Islet precursor cell (in vitro differentiated cells): ENCODE results near the gene ACVR1.
"Not testable (repeated sequence)": the region's sequence is repeated elsewhere in the genome, so short reads cannot be mapped to it uniquely, and the experiment has no call there.

Source experiments
- DNase-seq: peaks from one replicate; pipeline ENCODE4 v3.0.0-alpha.2; 2018

The ACVR1 gene

DNA sequence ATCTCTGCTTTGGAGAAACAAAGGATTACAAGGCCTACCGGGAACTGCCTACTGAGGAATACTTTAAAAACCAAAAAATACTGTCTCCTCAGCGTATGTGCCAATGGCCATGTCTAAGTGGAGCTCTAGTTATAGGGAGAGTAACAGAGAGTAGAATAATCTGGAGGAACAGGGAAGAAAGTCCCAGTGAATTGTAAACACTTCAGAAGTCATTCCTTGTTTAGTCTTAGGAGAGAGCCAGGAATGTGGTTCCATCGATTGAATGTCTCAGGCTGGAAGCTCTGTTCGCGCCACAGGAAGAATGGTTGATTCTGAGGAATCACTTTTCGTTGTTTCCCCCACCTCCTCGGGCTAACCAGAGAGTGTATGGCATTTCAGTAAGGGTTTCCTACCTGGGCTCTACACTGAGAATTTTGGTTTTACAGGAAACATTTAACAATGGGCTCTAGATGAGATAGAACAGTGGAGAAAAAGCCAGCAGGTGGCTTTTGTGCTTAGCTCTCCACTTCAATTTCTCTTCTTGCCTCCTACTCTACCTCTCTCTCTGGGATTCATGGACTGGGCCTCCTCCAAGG lies 88.7 kb downstream of the ACVR1 start:
- DNase-seq, result no peak

DNA sequence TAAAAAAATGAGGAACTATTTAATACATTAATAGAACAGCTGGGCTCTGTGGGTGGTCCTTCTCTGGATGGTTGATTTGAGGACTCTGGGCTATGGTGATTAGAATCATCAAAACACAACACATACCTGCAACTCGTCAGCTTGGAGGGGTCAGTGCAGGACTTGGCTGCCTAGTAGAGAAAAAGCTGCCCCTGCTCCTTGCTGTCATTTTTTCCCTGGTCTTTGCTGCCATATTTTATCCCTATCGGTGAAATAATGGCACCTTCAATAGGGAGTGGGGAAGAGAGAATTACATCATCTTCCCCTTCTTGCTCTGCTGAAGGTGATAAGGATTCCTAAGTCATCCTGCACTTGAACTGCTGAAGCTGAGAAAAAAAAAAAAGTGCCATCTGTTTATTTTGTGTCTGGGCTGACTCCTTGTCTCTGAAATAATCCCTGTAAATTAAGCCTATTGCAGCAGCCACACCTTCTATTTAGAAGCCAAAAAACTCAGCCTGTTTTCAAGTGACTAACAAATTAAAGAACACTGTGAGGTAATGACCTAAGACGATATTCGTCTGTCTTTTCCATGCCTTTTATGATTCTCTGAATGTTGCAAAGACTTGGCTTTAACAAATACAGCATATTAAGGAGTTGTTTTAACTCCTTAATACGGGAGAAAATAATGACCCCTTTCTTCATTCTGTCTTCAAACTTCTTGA lies 89.3 kb downstream of the ACVR1 start:
- DNase-seq, result no peak

DNA sequence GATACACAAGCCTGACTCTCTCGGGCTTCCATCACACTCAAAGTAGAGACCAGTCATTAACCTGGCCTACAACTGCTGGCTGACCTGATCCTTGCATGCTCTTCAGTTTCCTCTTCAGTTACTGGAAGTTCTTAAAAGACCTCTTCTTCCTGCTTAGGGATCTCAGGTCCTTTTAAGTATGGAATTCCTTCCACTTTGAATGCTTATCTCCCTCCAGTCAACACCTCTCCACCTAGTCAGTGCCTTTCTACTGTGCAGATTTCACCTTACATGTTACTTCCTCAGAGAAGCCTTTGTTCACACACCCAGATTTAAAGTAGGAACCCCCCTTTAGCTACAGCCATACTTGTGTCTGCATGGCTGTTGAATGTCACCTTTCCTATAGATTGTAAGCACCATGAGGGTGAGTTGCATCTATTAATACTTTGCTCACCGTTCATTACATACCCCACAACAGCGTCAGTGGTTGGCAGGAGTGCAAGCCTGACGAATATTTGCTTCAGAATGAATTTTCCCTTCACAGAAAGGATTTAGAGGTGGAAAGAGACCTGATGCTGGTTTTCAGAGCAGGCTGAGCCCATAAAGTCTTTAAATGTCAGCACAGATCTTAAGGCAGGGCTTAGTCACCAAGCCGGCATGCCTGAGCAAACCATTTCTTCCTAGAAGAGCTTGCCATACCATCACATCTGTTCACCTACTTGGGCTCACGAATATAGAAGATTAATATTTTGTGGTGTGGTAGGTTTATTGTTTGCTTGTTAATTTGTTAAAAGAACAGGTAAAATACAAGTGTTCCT lies 90.1 kb downstream of the ACVR1 start:
- DNase-seq, result peak; percentile 60

DNA sequence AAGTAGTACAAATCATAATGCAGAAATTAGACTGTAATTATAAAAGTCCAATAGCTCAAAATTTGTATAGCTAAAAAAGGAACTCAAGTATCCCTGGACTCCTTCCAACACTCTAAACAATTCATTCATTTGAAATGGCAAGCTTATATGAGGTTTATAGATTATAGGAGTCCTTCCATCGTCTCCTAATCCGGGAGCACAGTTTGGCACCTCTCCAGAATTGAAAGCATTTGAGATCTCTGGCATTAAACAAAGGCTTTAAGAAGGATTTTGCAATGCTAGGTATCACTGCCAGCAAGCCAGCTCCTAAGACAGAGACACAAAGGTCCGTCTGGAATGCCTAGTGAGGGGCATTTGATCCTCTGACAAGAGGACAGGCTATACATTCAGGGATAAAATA lies 90.9 kb downstream of the ACVR1 start:
- no peak for DNase-seq

DNA sequence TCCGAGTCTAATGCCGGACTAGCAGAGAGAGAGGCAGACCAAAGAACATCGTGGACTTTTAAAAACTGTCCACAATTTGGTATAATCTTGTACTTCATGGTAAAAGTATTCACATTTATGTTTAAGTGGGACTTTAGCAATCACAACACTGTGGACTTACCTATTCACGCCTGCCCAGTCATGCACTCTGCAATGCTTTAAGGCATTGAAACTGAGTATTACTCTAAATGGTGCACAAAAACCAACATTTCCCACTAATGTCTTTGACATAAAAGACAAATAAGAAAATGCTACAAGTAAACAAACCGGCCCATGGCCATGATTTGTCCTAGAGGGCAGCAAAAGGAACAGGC lies 91.3 kb downstream of the ACVR1 start:
- DNase-seq, result no peak

DNA sequence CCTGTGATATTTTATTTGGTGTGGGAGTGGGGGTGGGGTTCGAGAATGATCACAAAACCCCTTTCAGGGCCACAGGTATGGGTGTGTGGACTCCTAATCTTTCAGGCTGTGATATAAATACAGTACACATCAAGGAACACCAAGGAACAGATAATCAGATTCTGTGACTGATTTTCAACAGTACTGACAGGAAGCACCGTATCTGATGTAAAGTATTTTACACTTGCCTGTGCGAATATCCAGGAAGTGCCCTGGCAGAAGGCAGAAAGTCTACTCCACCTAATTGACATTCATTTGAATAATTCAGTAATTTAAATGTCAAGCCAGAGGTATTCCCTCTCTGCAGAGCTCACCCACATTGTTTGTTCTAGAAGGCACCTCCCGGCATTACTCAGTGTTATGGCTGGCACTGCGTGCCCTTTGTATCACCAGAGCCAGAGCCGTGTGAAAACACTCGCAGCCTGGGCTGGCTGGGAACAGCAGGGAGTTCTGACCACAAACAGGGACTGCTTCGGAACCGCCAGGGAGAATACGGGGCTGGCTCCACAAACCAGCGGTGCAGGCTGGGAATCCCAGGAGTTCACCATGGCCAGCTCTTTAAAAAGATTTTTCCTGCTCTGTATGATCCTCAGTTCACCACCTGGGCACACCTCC lies 91.8 kb downstream of the ACVR1 start:
- peak; percentile 79 for DNase-seq

DNA sequence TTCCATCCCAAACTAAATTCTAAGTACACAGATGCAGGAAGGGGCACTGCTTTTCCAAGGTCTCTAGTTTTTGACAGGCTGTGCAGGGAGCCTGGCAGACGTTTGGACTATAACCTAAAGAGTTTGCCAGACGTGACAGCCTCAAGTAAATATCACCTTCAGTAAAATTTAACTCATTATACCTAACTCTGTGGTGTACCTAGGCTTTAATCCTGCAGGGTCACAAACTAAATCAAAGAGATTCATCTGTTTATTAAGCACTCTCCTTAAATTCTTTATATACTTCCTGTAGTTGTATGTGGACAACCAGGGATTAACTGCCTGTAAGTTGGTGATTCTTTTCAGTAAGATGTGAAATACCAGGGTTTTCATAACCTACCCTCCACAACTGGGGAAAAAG lies 92.9 kb downstream of the ACVR1 start:
- no peak for DNase-seq

DNA sequence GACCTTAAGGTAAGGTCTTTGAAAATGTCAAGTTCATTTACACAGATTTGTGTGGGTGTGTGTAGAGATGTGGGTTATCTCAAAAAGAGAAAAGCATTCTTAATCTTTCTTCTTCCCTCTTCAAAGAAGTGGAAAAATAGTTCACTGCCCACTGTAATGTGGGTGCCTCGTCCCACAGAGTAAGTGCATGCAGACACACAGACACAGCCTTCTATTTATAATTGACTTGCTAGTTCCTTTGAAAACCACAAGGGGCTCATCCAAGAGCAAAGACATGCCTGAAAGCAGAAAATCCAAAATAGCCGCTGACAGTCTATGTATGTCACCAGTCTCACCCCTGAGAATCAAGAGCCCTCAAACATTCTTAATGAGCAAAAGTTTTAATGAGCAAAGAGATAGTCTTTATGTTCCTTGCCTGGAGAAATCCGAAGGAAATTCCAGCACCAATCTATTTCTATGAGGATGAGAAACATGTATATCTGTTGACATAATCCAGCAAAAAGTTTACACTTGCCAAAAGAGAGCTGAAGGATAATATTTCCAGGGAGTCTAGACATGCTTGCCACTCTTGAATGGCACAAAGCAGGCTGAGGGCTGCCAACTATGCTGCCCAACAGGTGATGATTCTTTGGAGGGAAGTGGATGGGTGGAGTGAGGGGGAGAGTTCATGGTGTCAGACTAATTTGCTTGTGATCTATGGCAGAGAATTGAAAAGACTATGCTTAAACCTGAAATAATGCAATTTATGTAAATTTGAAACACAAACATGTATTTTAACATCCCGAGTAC lies 93.9 kb downstream of the ACVR1 start:
- no peak for DNase-seq

DNA sequence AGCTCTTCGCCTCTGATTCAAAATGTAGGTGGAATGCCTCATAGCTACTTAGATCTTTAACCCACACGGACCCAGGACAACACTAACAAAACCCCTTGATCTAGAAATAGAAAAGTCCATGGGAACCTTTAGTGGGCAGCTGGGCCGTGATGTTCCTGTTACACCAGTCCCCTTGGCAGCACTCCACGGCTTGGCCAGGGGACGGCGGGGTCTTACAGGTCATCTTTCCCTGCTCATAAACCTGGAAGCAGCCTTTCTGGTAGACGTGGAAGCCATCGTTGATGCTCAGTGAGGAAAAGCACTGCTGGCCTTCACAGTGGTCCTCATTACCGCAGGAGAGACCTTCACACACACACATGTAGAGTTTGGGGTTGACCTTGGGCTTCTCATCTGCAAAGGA lies 95.9 kb downstream of the ACVR1 start:
- no peak for DNase-seq

DNA sequence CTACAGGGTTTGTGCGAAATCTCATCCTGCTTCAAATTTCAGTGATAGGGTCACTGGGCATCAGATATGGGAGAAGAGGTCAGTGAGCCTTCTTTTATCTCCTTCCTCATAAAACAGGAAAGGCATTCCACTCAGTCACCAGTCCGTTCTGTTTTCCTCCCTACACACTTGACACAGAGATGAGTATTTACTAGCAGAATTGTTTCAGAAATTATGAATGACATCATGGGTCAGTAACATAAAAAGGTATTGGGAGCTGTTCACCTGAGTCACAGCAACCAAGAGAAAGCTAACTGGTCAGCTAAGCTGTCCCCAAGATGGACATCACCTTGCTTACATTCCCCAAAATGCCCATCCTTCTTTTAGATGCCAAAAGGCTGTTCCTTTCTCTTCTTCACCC lies 96.3 kb downstream of the ACVR1 start:
- DNase-seq, result no peak

DNA sequence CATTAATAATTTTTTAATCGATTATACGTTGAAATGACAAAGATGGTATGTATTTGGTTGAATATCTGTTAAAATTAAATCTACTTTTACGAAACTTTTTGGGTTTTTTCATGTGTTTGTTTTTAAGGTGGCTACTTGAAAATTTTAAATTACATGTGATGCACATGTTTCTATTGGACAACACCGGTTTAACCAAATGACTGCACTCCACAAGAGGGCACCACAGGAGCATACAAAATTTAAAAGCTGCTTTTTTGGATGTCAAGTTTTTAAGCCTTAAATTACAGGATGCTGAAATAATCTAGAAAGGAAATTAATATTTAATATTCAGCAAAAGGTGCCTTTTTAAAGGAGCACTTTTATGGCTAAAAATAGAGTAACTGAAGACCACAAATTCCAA lies 98.7 kb downstream of the ACVR1 start:
- no peak for DNase-seq

DNA sequence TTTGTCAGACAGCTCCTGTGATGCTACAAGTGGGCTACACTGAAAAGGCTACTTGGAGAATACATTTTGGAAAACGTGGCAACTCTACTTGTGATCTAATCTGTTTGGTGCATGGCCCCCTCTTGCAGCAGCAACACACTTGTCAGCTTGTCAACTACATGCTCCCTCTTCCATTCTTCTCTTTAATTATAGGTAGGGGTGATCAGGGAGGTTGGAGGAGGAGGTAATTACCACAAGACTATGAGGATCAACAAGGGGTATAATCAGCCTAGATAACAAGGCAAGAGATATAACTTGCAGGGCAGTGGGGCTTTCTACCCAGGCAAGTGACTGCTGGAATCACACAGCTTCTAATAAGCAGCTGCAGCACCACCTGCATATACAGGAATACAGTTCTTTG lies 104.9 kb downstream of the ACVR1 start:
- no peak for DNase-seq

DNA sequence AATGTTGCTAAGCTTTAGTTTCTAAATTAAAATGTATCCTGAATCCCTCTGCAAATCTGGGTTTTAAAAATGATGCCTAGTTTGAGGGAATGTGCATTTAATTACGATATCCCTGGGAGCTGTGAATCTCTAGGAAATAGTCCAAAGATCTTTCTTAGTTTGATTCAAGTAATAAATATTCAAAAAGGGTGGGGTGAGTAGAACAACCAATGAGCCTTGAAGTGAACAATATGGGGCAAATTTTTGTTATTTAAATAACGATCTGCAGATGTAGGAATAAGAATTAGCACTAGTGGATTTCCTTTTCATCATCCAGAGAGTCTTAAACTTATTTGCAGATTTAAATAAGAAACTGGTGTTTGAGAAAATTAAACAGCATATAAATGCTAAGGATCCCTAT lies 106.3 kb downstream of the ACVR1 start:
- DNase-seq, result no peak

DNA sequence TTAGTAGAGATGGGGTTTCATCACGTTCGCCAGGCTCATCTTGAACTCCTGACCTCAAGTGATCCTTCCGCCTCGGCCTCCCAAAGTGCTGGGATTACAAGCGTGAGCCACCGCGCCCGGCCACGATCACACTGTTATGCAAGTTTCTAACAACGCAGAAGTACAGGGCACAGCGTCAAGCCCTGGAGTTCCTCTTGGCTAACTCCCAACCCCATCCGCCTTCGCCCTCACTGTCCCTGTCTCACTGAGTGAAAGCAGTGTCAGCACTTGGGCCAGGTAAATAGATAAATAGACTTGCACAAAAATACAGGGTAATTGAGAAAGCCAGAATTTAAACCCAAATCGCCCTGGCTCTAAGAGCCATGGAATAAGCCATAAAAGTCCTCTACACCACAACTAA lies 111.7 kb downstream of the ACVR1 start:
- no peak for DNase-seq

DNA sequence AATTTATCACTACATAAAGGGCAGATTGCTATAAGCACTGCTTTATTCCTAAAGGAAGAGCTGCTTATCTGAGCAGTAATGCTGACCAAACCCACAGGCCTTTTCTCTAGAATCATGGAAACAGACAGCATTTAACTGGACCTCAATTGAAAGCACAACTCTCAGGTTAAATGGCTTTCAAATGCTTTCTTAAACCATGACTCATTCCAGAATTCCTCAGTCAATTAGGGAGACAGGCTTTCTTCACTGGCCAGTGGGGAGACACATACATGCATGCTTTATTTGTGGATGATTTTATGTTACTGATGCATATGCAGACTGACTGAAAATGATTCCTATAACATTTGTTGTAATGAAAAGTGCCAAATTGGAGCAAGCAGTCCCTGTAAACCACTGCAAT lies 114.6 kb downstream of the ACVR1 start:
- no peak for DNase-seq

DNA sequence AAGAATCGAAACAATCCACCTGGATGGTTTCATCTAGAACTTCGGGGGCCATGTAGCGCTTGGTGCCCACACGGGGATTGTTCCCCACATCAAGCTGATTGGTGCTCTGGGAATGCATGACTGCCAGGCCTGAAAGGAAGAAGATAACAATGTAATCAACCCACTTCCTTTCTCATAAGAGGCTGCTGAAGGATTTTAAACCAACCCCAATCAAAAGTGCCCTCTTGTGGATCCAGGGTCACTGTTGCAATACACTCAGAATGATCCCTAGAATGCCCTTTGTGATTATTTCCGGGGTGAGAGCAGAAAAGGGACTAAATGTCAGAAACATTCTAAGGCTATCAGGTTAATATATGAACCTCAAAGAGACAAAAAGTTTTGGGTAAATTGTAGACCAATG lies 115.2 kb downstream of the ACVR1 start:
- DNase-seq, result no peak

DNA sequence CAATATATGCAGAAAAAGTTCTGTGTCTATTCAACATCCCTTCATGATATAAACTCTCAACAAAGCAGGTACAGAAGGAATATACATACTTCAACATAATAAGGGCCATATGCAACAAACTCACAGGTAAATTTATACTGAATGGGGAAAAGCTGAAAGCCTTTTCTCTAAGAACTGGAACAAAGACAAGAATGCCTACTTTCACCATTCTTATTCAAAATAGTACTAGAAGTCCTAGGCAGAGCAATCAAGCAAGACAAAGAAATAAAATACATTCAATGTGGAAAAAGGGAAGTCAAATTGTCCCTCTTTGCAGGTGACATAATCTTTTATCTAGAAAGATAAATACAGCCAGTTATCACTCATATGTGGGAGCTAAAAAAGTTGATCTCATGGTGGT lies 116.3 kb downstream of the ACVR1 start:
- DNase-seq, result no peak

DNA sequence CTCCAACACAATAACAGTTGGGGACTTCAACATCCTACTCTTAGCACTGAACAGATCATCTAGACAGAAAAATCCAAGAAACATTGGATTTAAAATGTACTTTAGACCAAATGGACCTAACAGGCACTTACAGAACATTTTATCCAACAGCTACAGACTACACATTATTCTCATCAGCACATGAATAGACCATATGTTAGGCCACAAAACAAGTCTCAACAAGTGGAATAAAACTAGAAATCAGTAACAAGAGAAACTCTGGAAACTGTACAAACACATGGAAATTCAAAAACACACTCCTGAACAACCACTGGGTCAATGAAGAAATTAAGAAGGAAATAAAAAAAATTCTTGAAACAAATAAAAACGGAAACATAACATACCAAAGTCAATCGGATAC lies 117.5 kb downstream of the ACVR1 start:
- DNase-seq, result no peak

DNA sequence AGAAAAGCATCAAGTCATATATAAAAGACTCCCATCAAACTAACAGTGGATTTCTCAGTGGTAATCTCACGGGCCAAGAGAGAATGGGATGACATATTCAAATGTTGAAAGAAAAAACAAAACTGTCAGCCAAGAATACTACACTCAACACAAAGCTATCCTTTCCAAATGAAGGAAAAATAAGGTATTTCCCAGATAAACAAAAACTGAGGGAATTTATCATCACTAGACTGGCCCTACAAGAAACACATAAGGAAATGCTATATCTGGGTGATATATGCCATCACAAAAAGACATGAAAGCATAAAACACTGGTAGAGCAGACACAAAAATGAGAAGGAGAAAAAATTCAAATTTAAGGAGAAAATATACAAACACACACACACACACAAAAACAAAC lies 118.6 kb downstream of the ACVR1 start:
- DNase-seq, result no peak

DNA sequence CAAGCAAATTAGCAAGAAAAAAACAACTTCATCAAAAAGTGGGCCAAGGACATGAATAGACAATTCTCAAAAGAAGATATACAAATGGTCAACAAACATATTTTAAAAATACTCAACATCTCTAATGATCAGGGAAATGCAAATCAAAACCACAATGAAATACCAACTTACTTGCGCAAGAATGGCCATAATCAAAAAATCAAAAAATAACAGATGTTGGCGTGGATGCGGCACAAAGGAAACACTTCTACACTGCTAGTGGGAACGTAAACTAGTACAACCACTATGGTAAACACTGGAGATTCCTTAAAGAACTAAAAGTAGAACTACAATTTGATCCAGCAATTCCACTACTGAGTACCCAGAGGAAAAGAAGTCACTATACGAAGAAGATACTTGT lies 119.7 kb downstream of the ACVR1 start:
- DNase-seq, result not testable (repeated sequence)

DNA sequence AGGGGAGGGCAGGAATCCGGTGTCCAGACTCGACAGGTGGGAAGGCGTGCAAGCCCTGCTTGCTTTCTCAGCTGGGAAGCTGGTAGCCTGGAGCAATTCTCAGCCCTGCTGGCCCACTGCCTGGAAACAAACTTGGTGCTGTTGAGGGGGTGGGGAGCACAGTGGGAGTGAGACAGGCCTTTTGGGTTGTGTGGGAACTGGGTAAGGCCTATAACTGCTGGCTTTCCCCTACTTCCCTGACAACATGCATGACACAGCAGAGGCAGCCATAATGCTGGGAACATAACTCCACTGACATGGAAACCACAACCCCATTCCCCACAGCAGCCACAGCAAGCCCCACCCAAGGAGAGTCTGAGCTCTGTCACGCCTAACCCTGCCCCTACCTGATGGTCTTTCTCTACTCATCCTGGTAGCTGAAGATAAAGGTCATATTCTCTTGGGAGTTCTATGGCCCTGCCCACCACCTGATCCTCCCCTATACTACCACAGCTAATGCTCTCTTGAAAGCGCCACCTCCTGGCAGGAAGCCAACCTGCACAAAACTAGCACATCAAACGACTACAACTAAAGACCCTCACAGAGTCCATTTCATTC lies 124.6 kb downstream of the ACVR1 start:
- DNase-seq, result no peak

DNA sequence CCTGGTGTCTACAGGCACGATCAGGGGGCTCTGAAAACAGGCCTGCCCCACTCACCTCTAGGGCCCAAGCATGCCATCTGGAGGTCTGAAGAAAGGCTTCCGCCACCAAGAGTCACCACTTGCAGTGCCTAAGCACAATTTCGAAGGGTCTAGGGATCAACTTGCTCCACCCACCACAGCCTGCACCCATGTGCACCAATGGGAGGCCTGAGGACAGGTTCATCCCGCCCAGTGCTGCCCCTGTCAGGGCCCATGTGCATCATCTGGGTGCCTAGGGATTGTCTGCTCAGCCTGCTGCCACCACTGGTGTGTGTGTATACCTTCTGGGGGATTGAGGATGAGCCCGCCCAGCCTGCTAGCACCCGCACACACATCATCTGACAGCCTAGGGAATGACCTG lies 126.4 kb downstream of the ACVR1 start:
- DNase-seq, result no peak
